K562 (cell line): ENCODE results near the gene TLCD1. TPM values are rescaled to one million over a fixed set of nuclear protein-coding genes. Genes with fewer than 3 reads are reported as not detected.
A peak's percentile ranks its signal among the peaks of the same experiment; 100 is the strongest.

Source experiments
- GTF2E2 ChIP-seq: fragments of 200-800 bp; sonication (Bioruptor generic); IDR thresholded peaks from 2 replicates; pipeline ENCODE4 v1.6.1; 2016; ENCODE audit warnings: missing genetic modification characterization, missing compliant biosample characterization
- HCFC1 ChIP-seq: IDR thresholded peaks from 2 replicates; pipeline ENCODE4 v1.6.1; 2012; ENCODE audit warnings: low read depth, low read length, improper control_type of control experiment
- MCM3 ChIP-seq: fragments of 450-650 bp; IDR thresholded peaks from 2 replicates; pipeline ENCODE4 v1.6.1; 2016
- NFIC ChIP-seq: fragments of 450-650 bp; IDR thresholded peaks from 2 replicates; pipeline ENCODE4 v1.6.1; 2017; ENCODE audit warnings: mild to moderate bottlenecking, inconsistent platforms
- PCBP2 ChIP-seq: fragments of 200-400 bp; formaldehyde crosslinking; IDR thresholded peaks from 2 replicates; pipeline ENCODE4 v1.6.1; 2018; ENCODE audit warnings: low read length, low read depth, mild to moderate bottlenecking, moderate library complexity; ENCODE audit not compliant: poor library complexity, severe bottlenecking
- RBM39 ChIP-seq: fragments of 200-400 bp; formaldehyde crosslinking; optimal IDR thresholded peaks from 2 replicates; pipeline ENCODE3; 2018; ENCODE audit warnings: low read depth, low read length
- STAT5A ChIP-seq: IDR thresholded peaks from 2 replicates; pipeline ENCODE4 v1.6.1; 2012; ENCODE audit warnings: low read length, inconsistent platforms, borderline replicate concordance
- ZBTB1 ChIP-seq: sonication (generic); formaldehyde crosslinking; IDR thresholded peaks from 2 replicates; pipeline ENCODE4 v1.8.1; 2023; ENCODE audit warnings: missing genetic modification reagents, low read depth, mild to moderate bottlenecking, borderline replicate concordance
- ZKSCAN3 ChIP-seq: fragments of 250-450 bp; sonication (Bioruptor Pico); IDR thresholded peaks from 2 replicates; pipeline ENCODE4 v1.4.0; 2020
- polyA plus RNA-seq, 8 experiments: library from polyadenylated mRNA; depleted of rRNA in 4 of 8; stranded (reverse) in 5 of 8; unstranded in 3 of 8; fragments of >200 nt; fragmentation: Nextera tagmentation in 2 of 8; fragmentation: Illumina TruSeq in 1 of 8; extraction: Ambion mirVana in 2 of 8; extraction: Trizol in 1 of 8; gene quantifications; 2 replicates each; pipeline versions ENCODE4 v1.2.1 to v1.2.3, GENCODE V29; 2011 to 2014; ENCODE audit warnings: inconsistent platforms in 1 of 8, missing spikeins in 1 of 8
- total RNA-seq, 7 experiments: library from RNA; depleted of rRNA in 6 of 7; stranded (reverse); fragments of >200 nt in 6 of 7; fragmentation: Illumina TruSeq in 2 of 7; extraction: Trizol in 2 of 7; gene quantifications; 2 replicates each; pipeline versions ENCODE4 v1.2.1 to v1.2.3, GENCODE V29; 2011 to 2021; ENCODE audit warnings: low replicate concordance in 1 of 7
- TF ChIP-seq, protein P1 (sequence below): fragments of 250-450 bp; sonication (Bioruptor Pico); IDR thresholded peaks from 2 replicates; pipeline ENCODE4 v1.5.1; 2021; ENCODE audit warnings: mild to moderate bottlenecking
- TF ChIP-seq, protein P2 (sequence below): sonication (generic); formaldehyde crosslinking; IDR thresholded peaks from 2 replicates; pipeline ENCODE4 v1.8.1; 2023; ENCODE audit warnings: mild to moderate bottlenecking, missing genetic modification reagents
- TF ChIP-seq, protein P3 (sequence below), 2 experiments: fragments of 450-650 bp; formaldehyde crosslinking in 1 of 2; IDR thresholded peaks; 2 replicates each; pipeline versions ENCODE4 v1.4.0 to v1.6.1; 2014 to 2020; ENCODE audit warnings: mild to moderate bottlenecking in 2 of 2, borderline replicate concordance in 1 of 2, low read depth in 1 of 2
- TF ChIP-seq, protein P4 (sequence below): fragments of 450-650 bp; IDR thresholded peaks from 2 replicates; pipeline ENCODE4 v1.6.1; 2018; ENCODE audit warnings: mild to moderate bottlenecking, low read depth; ENCODE audit not compliant: partially characterized antibody

The TLCD1 gene
- total and polyA plus RNA-seq, 9 of the 15 experiments (the other 6 are each of a cell fraction or from before 2014, with no cell fraction given) = 6.8 to 37.7 (median 21.7) TPM

DNA sequence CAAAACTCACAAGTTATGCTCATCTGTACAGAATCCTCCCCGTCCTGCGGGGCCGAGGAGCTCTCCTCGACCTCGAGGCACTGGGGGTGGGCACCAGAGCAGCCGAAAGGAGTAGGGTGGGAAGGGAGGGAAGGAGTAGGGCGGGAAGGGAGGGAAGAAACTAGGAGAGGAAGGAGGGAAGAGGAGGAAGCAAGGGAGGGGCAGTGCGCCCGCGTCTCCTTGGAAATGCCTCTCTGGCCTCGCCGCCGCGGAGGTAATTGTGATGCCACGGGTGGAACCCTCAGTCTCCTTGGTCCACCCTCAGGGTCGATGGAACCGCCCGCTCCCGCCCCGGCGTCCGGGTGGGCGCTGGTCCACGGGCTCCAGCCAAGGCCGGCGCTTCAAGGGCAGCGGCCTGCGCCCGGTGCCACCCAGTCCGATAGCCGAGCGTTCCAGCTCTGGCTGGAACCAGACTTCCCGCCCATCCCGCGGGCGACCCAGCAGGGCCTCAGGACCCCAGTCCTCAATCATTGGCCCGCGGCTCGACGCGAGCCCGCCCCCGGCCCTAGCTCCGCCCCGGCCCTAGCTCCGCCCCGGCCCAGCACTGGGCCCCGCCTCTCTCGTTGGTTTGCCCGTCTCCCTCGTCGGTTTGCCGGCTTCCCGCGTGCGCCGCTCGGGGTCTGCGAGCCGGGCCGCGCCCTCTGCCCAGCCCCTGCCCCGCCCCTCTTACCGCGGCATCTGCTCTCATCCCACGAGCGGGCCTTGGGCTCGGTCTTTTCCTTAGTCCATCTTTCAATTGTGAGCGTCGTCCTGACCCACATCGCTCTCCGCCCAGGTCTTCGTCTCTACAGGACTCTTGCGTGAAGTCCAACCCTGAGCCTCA lies 14.9 kb downstream of the TLCD1 start (continued):
- TF ChIP-seq, protein P1, sequence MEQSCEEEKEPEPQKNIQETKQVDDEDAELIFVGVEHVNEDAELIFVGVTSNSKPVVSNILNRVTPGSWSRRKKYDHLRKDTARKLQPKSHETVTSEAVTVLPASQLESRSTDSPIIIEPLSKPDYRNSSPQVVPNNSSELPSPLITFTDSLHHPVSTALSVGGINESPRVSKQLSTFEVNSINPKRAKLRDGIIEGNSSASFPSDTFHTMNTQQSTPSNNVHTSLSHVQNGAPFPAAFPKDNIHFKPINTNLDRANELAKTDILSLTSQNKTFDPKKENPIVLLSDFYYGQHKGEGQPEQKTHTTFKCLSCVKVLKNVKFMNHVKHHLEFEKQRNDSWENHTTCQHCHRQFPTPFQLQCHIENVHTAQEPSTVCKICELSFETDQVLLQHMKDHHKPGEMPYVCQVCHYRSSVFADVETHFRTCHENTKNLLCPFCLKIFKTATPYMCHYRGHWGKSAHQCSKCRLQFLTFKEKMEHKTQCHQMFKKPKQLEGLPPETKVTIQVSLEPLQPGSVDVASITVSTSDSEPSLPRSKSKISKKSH (CRISPR knock-in tag) = no peak
- TF ChIP-seq ZBTB1 (CRISPR knock-in tag) (no peak; the same call in 1 of the 2 replicates), GTF2E2 (0 out of 2 replicates have a peak, but pooled peaks have one; percentile 38), HCFC1 (peak; percentile 9; the same call in 1 of the 2 replicates), RBM39 (peak; percentile 75), MCM3 (no peak), ZKSCAN3 (CRISPR knock-in tag) (no peak), STAT5A (no peak), PCBP2 (no peak), NFIC (peak; percentile 60)
- TF ChIP-seq, protein P2, sequence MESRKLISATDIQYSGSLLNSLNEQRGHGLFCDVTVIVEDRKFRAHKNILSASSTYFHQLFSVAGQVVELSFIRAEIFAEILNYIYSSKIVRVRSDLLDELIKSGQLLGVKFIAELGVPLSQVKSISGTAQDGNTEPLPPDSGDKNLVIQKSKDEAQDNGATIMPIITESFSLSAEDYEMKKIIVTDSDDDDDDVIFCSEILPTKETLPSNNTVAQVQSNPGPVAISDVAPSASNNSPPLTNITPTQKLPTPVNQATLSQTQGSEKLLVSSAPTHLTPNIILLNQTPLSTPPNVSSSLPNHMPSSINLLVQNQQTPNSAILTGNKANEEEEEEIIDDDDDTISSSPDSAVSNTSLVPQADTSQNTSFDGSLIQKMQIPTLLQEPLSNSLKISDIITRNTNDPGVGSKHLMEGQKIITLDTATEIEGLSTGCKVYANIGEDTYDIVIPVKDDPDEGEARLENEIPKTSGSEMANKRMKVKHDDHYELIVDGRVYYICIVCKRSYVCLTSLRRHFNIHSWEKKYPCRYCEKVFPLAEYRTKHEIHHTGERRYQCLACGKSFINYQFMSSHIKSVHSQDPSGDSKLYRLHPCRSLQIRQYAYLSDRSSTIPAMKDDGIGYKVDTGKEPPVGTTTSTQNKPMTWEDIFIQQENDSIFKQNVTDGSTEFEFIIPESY (CRISPR knock-in tag) = peak; percentile 56
- TF ChIP-seq, protein P3, sequence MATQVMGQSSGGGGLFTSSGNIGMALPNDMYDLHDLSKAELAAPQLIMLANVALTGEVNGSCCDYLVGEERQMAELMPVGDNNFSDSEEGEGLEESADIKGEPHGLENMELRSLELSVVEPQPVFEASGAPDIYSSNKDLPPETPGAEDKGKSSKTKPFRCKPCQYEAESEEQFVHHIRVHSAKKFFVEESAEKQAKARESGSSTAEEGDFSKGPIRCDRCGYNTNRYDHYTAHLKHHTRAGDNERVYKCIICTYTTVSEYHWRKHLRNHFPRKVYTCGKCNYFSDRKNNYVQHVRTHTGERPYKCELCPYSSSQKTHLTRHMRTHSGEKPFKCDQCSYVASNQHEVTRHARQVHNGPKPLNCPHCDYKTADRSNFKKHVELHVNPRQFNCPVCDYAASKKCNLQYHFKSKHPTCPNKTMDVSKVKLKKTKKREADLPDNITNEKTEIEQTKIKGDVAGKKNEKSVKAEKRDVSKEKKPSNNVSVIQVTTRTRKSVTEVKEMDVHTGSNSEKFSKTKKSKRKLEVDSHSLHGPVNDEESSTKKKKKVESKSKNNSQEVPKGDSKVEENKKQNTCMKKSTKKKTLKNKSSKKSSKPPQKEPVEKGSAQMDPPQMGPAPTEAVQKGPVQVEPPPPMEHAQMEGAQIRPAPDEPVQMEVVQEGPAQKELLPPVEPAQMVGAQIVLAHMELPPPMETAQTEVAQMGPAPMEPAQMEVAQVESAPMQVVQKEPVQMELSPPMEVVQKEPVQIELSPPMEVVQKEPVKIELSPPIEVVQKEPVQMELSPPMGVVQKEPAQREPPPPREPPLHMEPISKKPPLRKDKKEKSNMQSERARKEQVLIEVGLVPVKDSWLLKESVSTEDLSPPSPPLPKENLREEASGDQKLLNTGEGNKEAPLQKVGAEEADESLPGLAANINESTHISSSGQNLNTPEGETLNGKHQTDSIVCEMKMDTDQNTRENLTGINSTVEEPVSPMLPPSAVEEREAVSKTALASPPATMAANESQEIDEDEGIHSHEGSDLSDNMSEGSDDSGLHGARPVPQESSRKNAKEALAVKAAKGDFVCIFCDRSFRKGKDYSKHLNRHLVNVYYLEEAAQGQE (IDR thresholded peaks at IDR 0.05; ENCODE audit: borderline replicate concordance) = peak; percentile 89
- TF ChIP-seq, protein P3 (CRISPR knock-in tag; IDR thresholded peaks at IDR 0.05; ENCODE audit: low read depth) = no peak
- TF ChIP-seq, protein P4, sequence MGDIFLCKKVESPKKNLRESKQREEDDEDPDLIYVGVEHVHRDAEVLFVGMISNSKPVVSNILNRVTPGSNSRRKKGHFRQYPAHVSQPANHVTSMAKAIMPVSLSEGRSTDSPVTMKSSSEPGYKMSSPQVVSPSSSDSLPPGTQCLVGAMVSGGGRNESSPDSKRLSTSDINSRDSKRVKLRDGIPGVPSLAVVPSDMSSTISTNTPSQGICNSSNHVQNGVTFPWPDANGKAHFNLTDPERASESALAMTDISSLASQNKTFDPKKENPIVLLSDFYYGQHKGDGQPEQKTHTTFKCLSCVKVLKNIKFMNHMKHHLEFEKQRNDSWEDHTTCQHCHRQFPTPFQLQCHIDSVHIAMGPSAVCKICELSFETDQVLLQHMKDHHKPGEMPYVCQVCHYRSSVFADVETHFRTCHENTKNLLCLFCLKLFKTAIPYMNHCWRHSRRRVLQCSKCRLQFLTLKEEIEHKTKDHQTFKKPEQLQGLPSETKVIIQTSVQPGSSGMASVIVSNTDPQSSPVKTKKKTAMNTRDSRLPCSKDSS = no peak
